Anterior cingulate cortex (tissue), 58 donors: Measurements from ENCODE around the gene TNFRSF1A.

Experiments
- DNase-seq, 58 donors: peaks; one replicate each; lab custom pipeline; 2025; lab: John Stamatoyannopoulos, UW

The TNFRSF1A gene

GRCh38 chr12:6375269-6376078 lies 33.6 kb upstream of the TNFRSF1A start, which contains the start of gene SCNN1A:
Gene SCNN1A, minus strand, starts transcription at chr12:6375563. Its CDS starts 780 bp downstream, at chr12:6374783.
- no peak for DNase-seq

GRCh38 chr12:6374786-6375160 lies 32.9 kb upstream of the TNFRSF1A start:
- no peak for DNase-seq

GRCh38 chr12:6374028-6374785 lies 32.3 kb upstream of the TNFRSF1A start:
- DNase-seq: no peak

GRCh38 chr12:6373022-6373787 lies 31.3 kb upstream of the TNFRSF1A start:
- DNase-seq: no peak

- no peak for DNase-seq
These were observed 30.6 kb upstream of the TNFRSF1A start for GRCh38 chr12:6372403-6373003.

- no peak for DNase-seq
These were observed 29.3 kb upstream of the TNFRSF1A start for GRCh38 chr12:6370994-6371754.

- DNase-seq: no peak
These were observed 28.7 kb upstream of the TNFRSF1A start for GRCh38 chr12:6370576-6370935.

- DNase-seq: no peak
These were observed 28.2 kb upstream of the TNFRSF1A start for GRCh38 chr12:6369916-6370575.

- DNase-seq: no peak
These were observed 27.1 kb upstream of the TNFRSF1A start for GRCh38 chr12:6368906-6369525.

GRCh38 chr12:6367969-6368892 lies 26.4 kb upstream of the TNFRSF1A start:
- DNase-seq: peak in 1 of 58 donors; percentile 12

- peak in 3 of 58 donors; percentile 8 to 23 (median 18) for DNase-seq
These were observed 25.4 kb upstream of the TNFRSF1A start for GRCh38 chr12:6367065-6367968.

- DNase-seq: no peak
These were observed 22.1 kb upstream of the TNFRSF1A start for GRCh38 chr12:6364044-6364374.

GRCh38 chr12:6363330-6364043 lies 21.6 kb upstream of the TNFRSF1A start:
- DNase-seq: peak in 10 of 58 donors; percentile 11 to 33 (median 18)

- DNase-seq: no peak
These were observed 21.1 kb upstream of the TNFRSF1A start for GRCh38 chr12:6363010-6363329.

- no peak for DNase-seq
These were observed 20.5 kb upstream of the TNFRSF1A start for GRCh38 chr12:6362403-6362802.

GRCh38 chr12:6361834-6362233 lies 20.0 kb upstream of the TNFRSF1A start:
- no peak for DNase-seq
